Measurements from ENCODE around the gene POLR3E. TPM values are rescaled to one million over a fixed set of nuclear protein-coding genes. Genes with fewer than 3 reads are reported as not detected.

Gene POLR3E
- total RNA-seq, 1 experiment from 2014 or later: 103 TPM

DNA sequence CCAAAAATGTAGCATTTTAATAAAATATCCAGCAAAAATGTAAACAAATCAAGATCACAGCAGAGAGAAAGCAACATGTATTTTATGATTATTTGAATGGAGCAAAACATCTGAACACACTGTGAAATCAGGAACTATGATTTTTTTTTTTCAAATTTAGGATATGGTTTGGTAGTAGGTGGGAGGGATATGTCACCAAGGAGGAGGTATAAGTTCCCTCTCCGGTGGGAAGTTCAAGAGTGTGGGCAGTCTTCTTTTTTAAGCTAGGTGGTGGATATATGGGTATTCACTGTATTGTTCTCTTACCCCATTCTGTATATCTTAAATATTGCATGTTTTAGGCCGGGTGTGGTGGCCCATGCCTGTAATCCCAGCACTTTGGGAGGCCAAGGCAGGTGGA lies 67.0 kb downstream of the POLR3E start:
- peaks cover 7 to 27% of the 10 kb centered on the region in 2 experiments for H3K4me1 Mint-ChIP-seq
- no CpG with 5 or more reads among the region's 2 CpGs for WGBS (ENCODE audit: extremely low coverage, insufficient read length, low lambda C conversion rate)

More for the DNA sequence above, 67.0 kb downstream of the POLR3E start:
- Histone ChIP-seq H2AK5ac (ENCODE audit: insufficient read length, low read length) (no peak overlapping the region), H2BK5ac (ENCODE audit: insufficient read length, low read length) (no peak overlapping the region), H3K79me1 (ENCODE audit: insufficient read depth, low read depth, low read length, poor library complexity, severe bottlenecking) (peaks cover 3% of the 10 kb centered on the region), H3K4me2 (ENCODE audit: insufficient read depth, insufficient read length, low read length) (no peak overlapping the region), H3K27me3 (ENCODE audit: insufficient read depth, low read length) (no peaks in the 10 kb centered on the region), H2BK20ac (ENCODE audit: low read depth, low read length, poor library complexity, severe bottlenecking) (no peak overlapping the region), H3K9ac (ENCODE audit: extremely low read depth, insufficient read length, low read length) (no peak overlapping the region), H4K91ac (ENCODE audit: insufficient read length, low read depth, low read length) (no peak overlapping the region), H3K79me2 (ENCODE audit: insufficient read depth, low read length) (peaks cover 12% of the 10 kb centered on the region; the same call in 1 of the 2 replicates), H4K8ac (replicated peaks; ENCODE audit: insufficient read length, low read depth, low read length) (no peak overlapping the region), H4K20me1 (ENCODE audit: control insufficient read depth, insufficient read depth, insufficient read length) (no peaks in the 10 kb centered on the region), H3K4ac (ENCODE audit: low read depth, low read length) (no peak overlapping the region), H3K27ac (ENCODE audit: insufficient read length, low read depth, low read length) (no peak overlapping the region), H3K56ac (ENCODE audit: insufficient read length, low read depth, low read length) (no peak overlapping the region), H3K23me2 (ENCODE audit: insufficient read length, low read depth, low read length, poor library complexity, severe bottlenecking) (no peaks in the 10 kb centered on the region), H4K5ac (ENCODE audit: insufficient read length, low read depth, low read length) (no peak overlapping the region), H3T11ph (ENCODE audit: low read length) (no peak overlapping the region), H2BK15ac (ENCODE audit: low read depth, low read length) (no peak overlapping the region), H3K18ac (ENCODE audit: insufficient read length, low read depth, low read length) (no peak overlapping the region), H2BK12ac (ENCODE audit: insufficient read length, low read depth, low read length) (no peak overlapping the region), H3K14ac (ENCODE audit: insufficient read depth, low read length) (no peak overlapping the region), H2AFZ (ENCODE audit: low read length) (no peak overlapping the region), H3K23ac (ENCODE audit: insufficient read length, low read depth, low read length) (no peak overlapping the region), H3K9me3 (ENCODE audit: control insufficient read depth, low read depth, low read length) (no peaks in the 10 kb centered on the region), H3K4me1 (ENCODE audit: insufficient read depth, low read length) (no peaks in the 10 kb centered on the region; the same call in 1 of the 2 replicates), H2BK120ac (ENCODE audit: low read depth, low read length, poor library complexity, severe bottlenecking) (no peak overlapping the region)
- Mint-ChIP-seq H3K27me3 (ENCODE audit: low read depth) (no peaks in the 10 kb centered on the region), H3K4me3 (no peak overlapping the region), H3K9me3 (no peaks in the 10 kb centered on the region), H3K36me3 (ENCODE audit: insufficient read depth in 1 of 3, low read depth in 3 of 3) (peaks cover 30 to 53% (median 53%) of the 10 kb centered on the region in 3 experiments), H3K27ac (no peak overlapping the region)
- no peak for DNase-seq
- TF ChIP-seq, protein P1, sequence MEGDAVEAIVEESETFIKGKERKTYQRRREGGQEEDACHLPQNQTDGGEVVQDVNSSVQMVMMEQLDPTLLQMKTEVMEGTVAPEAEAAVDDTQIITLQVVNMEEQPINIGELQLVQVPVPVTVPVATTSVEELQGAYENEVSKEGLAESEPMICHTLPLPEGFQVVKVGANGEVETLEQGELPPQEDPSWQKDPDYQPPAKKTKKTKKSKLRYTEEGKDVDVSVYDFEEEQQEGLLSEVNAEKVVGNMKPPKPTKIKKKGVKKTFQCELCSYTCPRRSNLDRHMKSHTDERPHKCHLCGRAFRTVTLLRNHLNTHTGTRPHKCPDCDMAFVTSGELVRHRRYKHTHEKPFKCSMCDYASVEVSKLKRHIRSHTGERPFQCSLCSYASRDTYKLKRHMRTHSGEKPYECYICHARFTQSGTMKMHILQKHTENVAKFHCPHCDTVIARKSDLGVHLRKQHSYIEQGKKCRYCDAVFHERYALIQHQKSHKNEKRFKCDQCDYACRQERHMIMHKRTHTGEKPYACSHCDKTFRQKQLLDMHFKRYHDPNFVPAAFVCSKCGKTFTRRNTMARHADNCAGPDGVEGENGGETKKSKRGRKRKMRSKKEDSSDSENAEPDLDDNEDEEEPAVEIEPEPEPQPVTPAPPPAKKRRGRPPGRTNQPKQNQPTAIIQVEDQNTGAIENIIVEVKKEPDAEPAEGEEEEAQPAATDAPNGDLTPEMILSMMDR (conservative IDR thresholded peaks at IDR 0.05): no peak
